Colonic mucosa (tissue), 4 donors: Measurements from ENCODE around the gene HOOK1. TPM values are rescaled to one million over a fixed set of nuclear protein-coding genes. Genes with fewer than 3 reads are reported as not detected.

ENCODE experiments used
- DNase-seq: peaks from one replicate; pipeline ENCODE4 v3.0.0-alpha.2; 2020
- H3K27ac ChIP-seq: fragments of 200-600 bp; one replicate; pipeline ENCODE4 v1.8.0; 2021
- H3K27me3 ChIP-seq: fragments of 200-600 bp; one replicate; pipeline ENCODE4 v1.8.0; 2021
- H3K36me3 ChIP-seq: fragments of 200-600 bp; one replicate; pipeline ENCODE4 v1.8.0; 2021
- H3K4me1 ChIP-seq: fragments of 200-600 bp; one replicate; pipeline ENCODE4 v1.8.0; 2021; ENCODE audit warnings: mild to moderate bottlenecking
- H3K4me3 ChIP-seq: fragments of 200-600 bp; one replicate; pipeline ENCODE4 v1.8.0; 2021
- H3K9ac ChIP-seq, 2 donors: one replicate each; pipeline ENCODE4 v1.7.0; 2013; ENCODE audit warnings: control low read depth in 2 of 2, low read depth in 2 of 2, low read length in 2 of 2
- H3K9me3 ChIP-seq: fragments of 200-600 bp; one replicate; pipeline ENCODE4 v1.8.0; 2021
- CTCF ChIP-seq: fragments of 200-600 bp; IDR thresholded peaks from one replicate; pipeline ENCODE4 v1.8.0; 2022; ENCODE audit warnings: antibody characterized with exemption, mild to moderate bottlenecking
- intact Hi-C: fragments of 100-400 bp; cut with DNase I; formaldehyde crosslinking; loops from one replicate; pipeline ENCODE4 v1.14.1; 2022
- total RNA-seq, 2 donors: library from RNA; stranded (reverse); fragmentation: NEBNext Ultra II Directional in 1 of 2; extraction: Animal tissue kit (Norgen Biotek cat#: 25700) in 1 of 2; gene quantifications; one replicate each; pipeline ENCODE4 v1.2.1, GENCODE V29; 2021
- donor health status: healthy.
- donor health status: DM: no; HTN: no; CAD: no.
- donor health status: DM: no; HTN: no; CAD: no.

Gene HOOK1
- total RNA-seq, 2 donors from 2014 or later = 42.4 to 47.8 TPM

- no peaks in the 10 kb centered on the region for H3K27me3 ChIP-seq
- no peak for TF ChIP-seq CTCF
- H3K4me1 ChIP-seq = no peaks in the 10 kb centered on the region
- H3K4me3 ChIP-seq = no peak overlapping the region
- H3K9me3 ChIP-seq = no peaks in the 10 kb centered on the region
- H3K27ac ChIP-seq = no peak overlapping the region
- H3K36me3 ChIP-seq = no peaks in the 10 kb centered on the region
- intact Hi-C loops = no loop called here
- no peak overlapping the region for H3K9ac ChIP-seq
- DNase-seq = no peak
Measured at GRCh38 chr1:59779949-59780348, 34.8 kb upstream of the HOOK1 start.

GRCh38 chr1:59788825-59789224, 25.9 kb upstream of the HOOK1 start:
- no peaks in the 10 kb centered on the region for H3K9me3 ChIP-seq
- H3K4me3 ChIP-seq = no peak overlapping the region
- no peak for DNase-seq
- H3K36me3 ChIP-seq = no peaks in the 10 kb centered on the region
- TF ChIP-seq CTCF = no peak
- no peaks in the 10 kb centered on the region for H3K4me1 ChIP-seq
- H3K9ac ChIP-seq = no peak overlapping the region
- H3K27me3 ChIP-seq = no peaks in the 10 kb centered on the region
- H3K27ac ChIP-seq = no peak overlapping the region
- intact Hi-C loops = no loop called here

- no peak overlapping the region for H3K4me3 ChIP-seq
- DNase-seq = no peak
- H3K27me3 ChIP-seq = no peaks in the 10 kb centered on the region
- TF ChIP-seq CTCF = no peak
- no peaks in the 10 kb centered on the region for H3K36me3 ChIP-seq
- H3K4me1 ChIP-seq = no peaks in the 10 kb centered on the region
- intact Hi-C loops = no loop called here
- H3K9me3 ChIP-seq = no peaks in the 10 kb centered on the region
- no peak overlapping the region for H3K9ac ChIP-seq
- no peak overlapping the region for H3K27ac ChIP-seq
Measured at GRCh38 chr1:59798600-59798999, 16.1 kb upstream of the HOOK1 start.

- Histone ChIP-seq H3K27me3 (no peaks in the 10 kb centered on the region), H3K4me1 (no peaks in the 10 kb centered on the region), H3K36me3 (no peaks in the 10 kb centered on the region), H3K9ac (no peak overlapping the region), H3K27ac (no peak overlapping the region), H3K9me3 (no peaks in the 10 kb centered on the region), H3K4me3 (no peak overlapping the region)
- TF ChIP-seq CTCF = no peak
- DNase-seq = no peak
- intact Hi-C loops = no loop called here
Measured at GRCh38 chr1:59803458-59804038, 11.2 kb upstream of the HOOK1 start.

GRCh38 chr1:59804301-59804700, 10.4 kb upstream of the HOOK1 start:
- H3K27ac ChIP-seq = no peak overlapping the region
- H3K9me3 ChIP-seq = no peaks in the 10 kb centered on the region
- TF ChIP-seq CTCF = no peak
- DNase-seq = no peak
- H3K9ac ChIP-seq = no peak overlapping the region
- no peaks in the 10 kb centered on the region for H3K36me3 ChIP-seq
- H3K4me1 ChIP-seq = no peaks in the 10 kb centered on the region
- H3K27me3 ChIP-seq = no peaks in the 10 kb centered on the region
- no peak overlapping the region for H3K4me3 ChIP-seq
- intact Hi-C loops = no loop called here
